ENCODE results near the gene EYA2. TPM values are rescaled to one million over a fixed set of nuclear protein-coding genes. Genes with fewer than 3 reads are reported as not detected.

Gene EYA2
- total and polyA plus RNA-seq, 2 donors (not counting 1 experiment from before 2014, with no cell fraction given) = 1.1 to 2.8 TPM

- Mint-ChIP-seq H3K4me1 (peaks cover 1% of the 10 kb centered on the region), H3K27ac (no peak overlapping the region), H3K4me3 (no peak overlapping the region), H3K27me3 (peaks cover 5% of the 10 kb centered on the region), H3K9me3 (ENCODE audit: insufficient read depth) (peaks cover 2% of the 10 kb centered on the region)
- ChIA-PET POLR2A (no interaction called here), CTCF (no interaction called here)
- peaks cover 0 to 4% (median 0%) of the 10 kb centered on the region in 4 experiments for H3K27me3 ChIP-seq (replicated peaks in 1 of 4; ENCODE audit: control extremely low read depth in 1 of 4, control insufficient read depth in 3 of 4, insufficient read depth in 4 of 4, low read length in 3 of 4)
- no peak for TF ChIP-seq CTCF (IDR thresholded peaks at IDR 0.05)
- no peak for TF ChIP-seq EZH2 (IDR thresholded peaks at IDR 0.05; ENCODE audit: borderline replicate concordance, insufficient read depth, low read depth, low read length, poor library complexity, severe bottlenecking)
- H4K20me1 ChIP-seq (ENCODE audit: control insufficient read depth, insufficient read depth, low read length, poor library complexity, severe bottlenecking) = no peaks in the 10 kb centered on the region
- H3K79me2 ChIP-seq (ENCODE audit: control insufficient read depth, insufficient read depth, low read length) = no peaks in the 10 kb centered on the region
- intact Hi-C loops (cut with micrococcal nuclease) = no loop called here
- no peak overlapping the region for H3K9ac ChIP-seq (ENCODE audit: low read length)
- H3K4me2 ChIP-seq (replicated peaks; ENCODE audit: low read depth, low read length, poor library complexity, severe bottlenecking) = no peak overlapping the region
- no peak overlapping the region for H3K4me3 ChIP-seq (ENCODE audit: control extremely low read depth in 1 of 5, extremely low read depth in 1 of 5, insufficient read depth in 1 of 5, low read depth in 2 of 5, low read length in 4 of 5)
- ATAC-seq (ENCODE audit: low read depth) (no peak), DNase-seq (no peak)
- no peak overlapping the region for H2AFZ ChIP-seq (ENCODE audit: insufficient read depth, low read depth, low read length, poor library complexity, severe bottlenecking)
- no peaks in the 10 kb centered on the region for H3K36me3 ChIP-seq (replicated peaks in 1 of 2; ENCODE audit: control extremely low read depth in 1 of 2, control insufficient read depth in 1 of 2, extremely low read depth in 1 of 2, insufficient read depth in 2 of 2, low read length in 1 of 2)
- WGBS (ENCODE audit: insufficient coverage) = 66% methylated on average over 5 of the region's 9 CpGs
- no peaks in the 10 kb centered on the region for H3K4me1 ChIP-seq (ENCODE audit: control insufficient read depth in 2 of 2, insufficient read depth in 2 of 2, low read length in 2 of 2)
- H3K27ac ChIP-seq (ENCODE audit: low read length in 2 of 2) = no peak overlapping the region
- no peaks in the 10 kb centered on the region for H3K9me3 ChIP-seq (ENCODE audit: control extremely low read depth in 1 of 3, control insufficient read depth in 2 of 3, insufficient read depth in 1 of 3, low read length in 2 of 3)
Observed at GRCh38 chr20:47183367-47183766, 288.7 kb downstream of the EYA2 start.

- no peaks in the 10 kb centered on the region for H3K9me3 Mint-ChIP-seq (ENCODE audit: insufficient read depth)
- POLR2A ChIA-PET = no interaction called here
- no peaks in the 10 kb centered on the region for H3K4me1 ChIP-seq (ENCODE audit: control insufficient read depth in 2 of 2, insufficient read depth in 2 of 2, low read length in 2 of 2)
Observed at GRCh38 chr20:47187450-47188195, 293.0 kb downstream of the EYA2 start.

More at GRCh38 chr20:47187450-47188195, 293.0 kb downstream of the EYA2 start:
- no peak overlapping the region for H3K27ac Mint-ChIP-seq
- ATAC-seq (ENCODE audit: low read depth) (no peak), DNase-seq (no peak)
- no peaks in the 10 kb centered on the region for H4K20me1 ChIP-seq (ENCODE audit: control insufficient read depth, insufficient read depth, low read length, poor library complexity, severe bottlenecking)
- no peaks in the 10 kb centered on the region for H3K36me3 ChIP-seq (replicated peaks in 1 of 2; ENCODE audit: control extremely low read depth in 1 of 2, control insufficient read depth in 1 of 2, extremely low read depth in 1 of 2, insufficient read depth in 2 of 2, low read length in 1 of 2)
- no peak overlapping the region for H3K9ac ChIP-seq (ENCODE audit: low read length)
- H3K27me3 Mint-ChIP-seq = peaks cover 17% of the 10 kb centered on the region
- WGBS (ENCODE audit: insufficient coverage) = 79% methylated on average over 17 of the region's 19 CpGs
- no peak overlapping the region for H3K4me3 ChIP-seq (ENCODE audit: control extremely low read depth in 1 of 5, extremely low read depth in 1 of 5, insufficient read depth in 1 of 5, low read depth in 2 of 5, low read length in 4 of 5)
- H2AFZ ChIP-seq (ENCODE audit: insufficient read depth, low read depth, low read length, poor library complexity, severe bottlenecking) = no peak overlapping the region
- TF ChIP-seq CTCF (IDR thresholded peaks at IDR 0.05) (no peak), EZH2 (IDR thresholded peaks at IDR 0.05; ENCODE audit: borderline replicate concordance, insufficient read depth, low read depth, low read length, poor library complexity, severe bottlenecking) (no peak)
- no peaks in the 10 kb centered on the region for H3K9me3 ChIP-seq (ENCODE audit: control extremely low read depth in 1 of 3, control insufficient read depth in 2 of 3, insufficient read depth in 1 of 3, low read length in 2 of 3)
- no peak overlapping the region for H3K27ac ChIP-seq (ENCODE audit: low read length in 2 of 2)
- no peak overlapping the region for H3K4me3 Mint-ChIP-seq
- H3K4me2 ChIP-seq (replicated peaks; ENCODE audit: low read depth, low read length, poor library complexity, severe bottlenecking) = no peak overlapping the region
- CTCF ChIA-PET = interaction anchor here (1.0 kb wide), 2 partner anchors 9 to 11 kb away, joined by 3 read pairs; no protein-coding TSS in a partner anchor
- intact Hi-C loops (cut with micrococcal nuclease) = no loop called here
- H3K4me1 Mint-ChIP-seq = no peaks in the 10 kb centered on the region
- H3K27me3 ChIP-seq (replicated peaks in 1 of 4; ENCODE audit: control extremely low read depth in 1 of 4, control insufficient read depth in 3 of 4, insufficient read depth in 4 of 4, low read length in 3 of 4) = peaks cover 0 to 10% (median 2%) of the 10 kb centered on the region in 4 experiments
- no peaks in the 10 kb centered on the region for H3K79me2 ChIP-seq (ENCODE audit: control insufficient read depth, insufficient read depth, low read length)

All from B cell (primary cell).